Activated CD4-positive, alpha-beta T cell treated with anti-CD3 and anti-CD28 coated beads, Interleukin-2, Interleukin-6, amounts not matched to agents 100 ng/mL and 50 ng/mL, durations not matched to agents 16 hours and 8 hours (primary cell): ENCODE results near the gene PI4KB.
"Not testable (repeated sequence)": the region's sequence is repeated elsewhere in the genome, so short reads cannot be mapped to it uniquely, and the experiment has no call there.

Experiments used
- DNase-seq: peaks from one replicate; pipeline ENCODE4 v3.0.0-alpha.2; 2020

The PI4KB gene

DNA sequence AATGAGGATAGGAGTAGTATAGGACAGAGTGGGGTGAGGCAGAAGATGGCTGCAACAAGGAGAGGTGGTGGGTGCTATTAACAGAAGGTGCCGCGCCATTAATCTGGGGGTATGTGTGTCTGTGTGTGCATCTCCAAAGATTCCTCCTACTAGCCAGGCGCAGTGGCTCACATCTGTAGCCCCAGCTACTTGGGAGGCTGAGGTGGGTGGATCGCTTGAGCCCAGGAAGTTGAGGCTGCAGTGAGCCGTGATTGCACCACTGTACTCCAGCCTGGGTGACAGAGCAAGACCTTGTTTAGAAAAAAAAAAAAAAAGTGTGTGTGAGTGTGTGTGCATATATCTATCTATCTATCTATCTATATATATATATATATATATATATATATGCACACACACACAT lies 51.9 kb downstream of the PI4KB start:
- not testable (repeated sequence) for DNase-seq

DNA sequence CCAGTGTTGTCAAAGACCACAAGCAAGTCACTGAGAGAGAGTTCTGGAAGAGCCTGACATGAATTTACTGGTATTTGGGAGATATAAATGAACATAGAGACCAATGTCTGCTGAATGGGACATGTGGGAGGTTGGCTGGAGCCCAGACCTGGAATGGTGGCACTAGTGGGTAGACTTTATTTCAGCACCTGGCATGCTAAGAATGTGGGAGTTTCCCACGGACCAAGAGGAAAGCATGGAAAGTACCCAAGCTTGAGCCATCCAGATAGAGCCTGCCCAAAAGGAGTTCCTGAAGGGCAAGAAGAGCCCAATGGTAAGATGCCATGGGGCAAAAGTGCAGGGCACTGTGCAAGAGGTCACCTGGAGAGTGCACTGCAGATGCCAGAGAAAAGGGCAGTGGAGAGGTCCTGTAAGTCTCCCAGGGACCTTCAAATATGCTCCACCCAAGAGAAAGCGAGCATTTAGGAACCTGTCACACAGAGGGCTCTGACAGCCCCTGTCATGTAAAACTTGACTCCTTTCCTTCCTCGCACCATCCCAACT lies 53.2 kb downstream of the PI4KB start:
- no peak for DNase-seq

GRCh38 chr1:151267760-151268159 lies 59.5 kb downstream of the PI4KB start:
- DNase-seq = no peak

GRCh38 chr1:151266821-151267220 lies 60.4 kb downstream of the PI4KB start:
- no peak for DNase-seq

DNA sequence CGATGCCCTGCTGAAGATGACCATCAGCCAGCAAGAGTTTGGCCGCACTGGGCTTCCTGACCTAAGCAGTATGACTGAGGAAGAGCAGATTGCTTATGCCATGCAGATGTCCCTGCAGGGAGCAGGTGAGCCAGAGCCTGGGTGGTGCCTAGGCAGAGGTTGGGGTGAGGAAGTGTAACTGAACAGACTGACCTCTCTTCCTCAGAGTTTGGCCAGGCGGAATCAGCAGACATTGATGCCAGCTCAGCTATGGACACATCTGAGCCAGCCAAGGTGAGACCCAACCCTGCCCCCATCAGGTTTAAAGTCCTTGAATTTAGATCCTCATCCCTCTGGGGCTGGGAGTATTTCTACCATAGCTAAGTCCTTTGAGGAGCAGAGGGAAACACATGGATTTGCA lies 60.9 kb downstream of the PI4KB start:
- DNase-seq = no peak

DNA sequence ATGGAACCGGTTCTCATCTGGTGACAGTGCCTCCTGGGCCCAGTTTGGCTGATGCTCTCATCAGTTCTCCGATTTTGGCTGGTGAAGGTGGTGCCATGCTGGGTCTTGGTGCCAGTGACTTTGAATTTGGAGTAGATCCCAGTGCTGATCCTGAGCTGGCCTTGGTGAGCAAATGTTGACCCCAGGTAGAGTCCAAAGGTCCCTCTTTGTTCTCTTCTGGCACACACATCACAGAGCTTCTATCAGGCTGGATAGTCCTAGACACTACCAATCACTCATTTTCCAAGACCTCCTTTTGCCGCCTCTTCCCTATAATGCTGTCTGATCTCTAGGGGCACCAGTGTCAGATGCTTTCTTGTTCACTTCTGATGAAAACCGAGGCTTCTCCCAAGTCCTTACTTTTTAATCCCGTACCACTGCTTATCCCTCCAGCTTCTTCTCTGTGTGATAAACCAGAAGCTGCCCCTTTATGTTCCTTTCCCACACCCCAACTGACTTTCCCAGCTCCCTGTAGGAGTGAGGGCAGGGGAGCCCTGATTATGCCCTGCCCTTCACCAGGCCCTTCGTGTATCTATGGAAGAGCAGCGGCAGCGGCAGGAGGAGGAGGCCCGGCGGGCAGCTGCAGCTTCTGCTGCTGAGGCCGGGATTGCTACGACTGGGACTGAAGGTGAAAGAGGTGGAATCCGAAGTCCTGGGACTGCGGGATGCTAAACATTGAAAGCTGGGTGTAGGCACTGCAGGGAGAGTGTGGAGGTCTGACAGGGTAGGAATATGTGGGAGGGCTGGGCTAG lies 61.6 kb downstream of the PI4KB start:
- no peak for DNase-seq

- no peak for DNase-seq
These were observed 67.9 kb downstream of the PI4KB start for GRCh38 chr1:151259351-151259750.

GRCh38 chr1:151255381-151255780 lies 71.8 kb downstream of the PI4KB start:
- DNase-seq = peak; percentile 23

DNA sequence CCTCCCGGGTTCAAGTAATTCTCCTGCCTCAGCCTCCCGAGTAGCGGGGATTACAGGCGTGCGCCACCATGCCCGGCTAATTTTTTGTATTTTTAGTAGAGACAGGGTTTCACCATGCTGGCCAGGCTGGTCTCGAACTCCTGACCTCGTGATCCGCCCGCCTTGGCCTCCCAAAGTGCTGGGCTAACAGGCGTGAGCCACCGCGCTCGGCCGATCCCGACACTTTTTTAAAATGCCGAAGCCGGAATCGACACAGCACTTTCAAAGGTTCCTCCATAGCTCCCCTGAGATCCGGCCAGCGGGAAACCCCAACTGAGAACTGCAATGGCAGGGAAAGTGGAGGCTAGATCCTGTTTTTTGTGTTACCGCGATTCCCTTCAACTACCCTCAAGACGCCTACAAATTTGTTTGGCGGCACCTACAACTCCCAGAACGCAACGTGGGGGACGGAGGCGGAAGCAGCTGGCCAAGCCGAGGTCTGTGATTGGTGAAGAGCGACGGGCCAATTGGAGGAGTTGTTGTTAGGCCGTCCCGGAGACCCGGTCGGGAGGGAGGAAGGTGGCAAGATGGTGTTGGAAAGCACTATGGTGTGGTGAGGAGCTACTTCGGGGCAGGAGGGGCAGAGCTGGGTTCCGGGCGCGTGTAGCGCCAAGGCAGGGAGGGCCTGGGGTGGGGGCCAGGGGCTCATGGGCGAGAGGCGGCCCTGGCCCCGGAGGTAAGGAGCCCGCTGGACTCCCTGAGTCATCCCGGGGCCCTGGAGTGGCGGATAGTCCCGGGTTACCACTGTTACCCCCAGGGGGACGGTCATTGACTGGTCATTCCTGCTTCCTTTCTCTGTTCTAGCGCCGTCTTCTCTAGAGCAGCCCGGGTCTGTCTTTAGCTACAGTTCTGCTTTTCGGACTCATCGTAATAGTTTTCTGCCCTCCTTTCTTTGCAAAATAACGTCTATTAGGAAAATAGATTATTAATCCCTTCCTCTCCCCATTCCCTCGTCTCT lies 72.7 kb downstream of the PI4KB start, which contains the start of gene PSMD4:
PSMD4 (plus strand) TSS at position 518 of the 997 bp plus-strand sequence; CDS start at position 567, 49 bp downstream.
- DNase-seq = peak; percentile 97

DNA sequence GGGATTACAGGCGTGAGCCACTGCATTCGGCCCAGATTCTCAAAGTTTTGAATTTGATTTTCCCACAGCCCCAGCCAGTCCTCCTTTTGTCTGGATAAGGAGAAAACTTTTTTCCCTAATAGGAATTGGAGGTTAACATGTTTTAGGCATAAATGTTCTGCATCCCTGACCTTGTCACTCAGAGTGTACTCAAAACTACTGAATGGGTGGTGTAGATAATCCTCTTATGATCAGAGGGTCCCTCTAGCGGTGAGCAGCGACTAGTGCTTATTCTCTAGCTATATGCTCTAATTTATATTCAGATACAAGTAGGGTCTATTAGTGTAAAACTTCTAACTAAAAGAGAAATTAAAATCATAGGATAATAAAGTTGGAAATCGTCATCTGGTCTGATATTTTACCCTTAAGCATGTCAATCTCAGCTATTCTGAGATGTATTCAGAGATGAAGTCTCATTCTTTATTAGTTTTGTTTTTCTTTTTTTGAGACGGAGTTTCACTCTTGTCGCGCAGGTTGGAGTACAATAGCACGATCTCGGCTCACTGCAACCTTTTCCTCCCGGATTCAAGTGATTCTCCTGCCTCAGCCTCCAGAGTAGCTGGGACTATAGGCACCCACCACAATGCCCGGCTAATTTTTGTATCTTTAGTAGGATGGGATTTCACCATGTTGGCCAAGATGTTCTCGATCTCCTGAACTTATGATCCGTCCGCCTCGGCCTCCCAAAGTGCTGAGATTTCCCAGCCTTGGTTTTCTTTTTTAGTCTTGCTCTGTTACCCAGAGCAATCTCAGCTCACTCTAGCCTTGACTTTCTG lies 75.4 kb downstream of the PI4KB start:
- DNase-seq = peak; percentile 80

GRCh38 chr1:151246786-151247185 lies 80.4 kb downstream of the PI4KB start:
- no peak for DNase-seq

- no peak for DNase-seq
These were observed 83.5 kb downstream of the PI4KB start for GRCh38 chr1:151243683-151244216.

GRCh38 chr1:151242442-151242841 lies 84.8 kb downstream of the PI4KB start:
- DNase-seq = no peak
